Stimulated activated CD8-positive, alpha-beta memory T cell treated with anti-CD3 and anti-CD28 coated beads, Interleukin-7, amount 100 ng/mL, for 4 hours (primary cell): ENCODE results near the gene UBAC1.

ENCODE experiments used
- DNase-seq, 2 donors: peaks; one replicate each; pipeline ENCODE4 v3.0.0-alpha.2; 2020; ENCODE audit warnings: low read depth in 2 of 2

The UBAC1 gene

DNA sequence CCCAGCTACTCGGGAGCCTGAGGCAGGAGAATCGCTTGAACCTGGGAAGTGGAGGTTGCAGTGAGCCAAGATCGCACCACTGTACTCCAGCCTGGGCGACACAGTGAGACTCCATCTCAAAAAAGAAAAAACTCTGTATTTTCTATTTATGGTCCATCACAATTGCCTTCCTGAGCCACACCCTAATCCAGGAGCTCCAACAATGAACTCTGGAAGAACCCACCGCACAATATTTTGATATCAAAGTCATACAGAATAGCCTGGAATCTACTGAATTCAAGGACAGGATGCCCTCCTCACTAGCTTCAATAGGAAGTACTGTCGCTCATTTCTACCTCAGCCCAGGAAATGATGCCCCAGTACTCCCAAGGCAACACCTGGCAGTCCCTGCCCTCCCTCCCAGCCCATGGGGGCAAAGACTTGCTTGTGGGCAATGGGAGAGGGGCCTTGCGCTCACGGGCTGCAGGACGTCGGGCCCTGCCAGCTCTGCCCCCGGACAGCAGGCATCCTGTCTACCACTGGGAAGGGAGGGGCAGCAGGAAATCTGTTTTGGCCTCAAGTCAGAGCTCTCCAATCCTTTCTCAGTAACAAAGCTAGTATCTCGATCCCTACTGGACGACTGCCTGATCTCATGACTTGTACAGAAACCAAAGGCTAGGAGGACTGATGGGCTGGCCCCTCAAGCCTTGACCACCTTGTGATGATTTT, 19.7 kb downstream of the UBAC1 start:
- DNase-seq: no peak

DNA sequence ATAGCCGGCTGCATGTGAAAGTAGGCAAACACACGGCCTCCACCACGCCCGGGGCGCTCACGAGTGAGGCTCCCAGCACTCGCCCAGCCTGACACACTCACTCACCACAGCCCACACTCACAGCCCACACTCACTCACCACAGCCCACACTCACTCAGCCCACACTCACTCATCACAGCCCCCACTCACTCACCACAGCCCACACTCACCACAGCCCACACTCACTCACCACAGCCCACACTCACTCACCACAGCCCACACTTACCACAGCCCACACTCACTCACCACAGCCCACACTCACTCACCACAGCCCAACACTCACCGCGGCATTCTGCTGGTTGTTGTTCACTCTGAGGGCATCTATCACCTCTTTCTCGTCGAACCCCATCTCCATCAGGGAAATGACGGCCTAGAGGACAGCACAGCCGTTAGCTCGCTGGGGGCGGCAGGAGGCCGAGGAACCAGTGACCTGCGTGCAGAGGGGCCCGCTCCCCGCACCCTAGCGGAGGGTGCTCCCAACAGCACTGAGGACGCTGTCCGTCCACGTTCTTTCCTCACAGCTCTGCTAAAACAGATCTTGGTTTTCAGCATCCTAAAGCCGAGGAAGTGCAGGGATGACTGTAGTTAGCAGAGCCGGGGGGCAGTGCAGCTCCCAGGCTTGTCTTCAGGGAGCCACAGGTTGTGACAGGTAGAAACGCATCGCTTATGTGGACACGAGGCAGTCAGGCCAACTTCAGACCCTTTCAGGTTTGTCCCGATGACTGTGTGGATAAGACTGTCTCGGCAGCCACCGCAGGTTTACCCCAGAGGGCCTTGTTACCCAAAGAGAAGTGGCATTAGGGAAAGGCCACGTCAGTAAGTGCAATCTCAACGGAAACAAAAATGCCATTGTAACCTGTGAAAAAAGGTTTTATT, 21.6 kb downstream of the UBAC1 start:
- DNase-seq: peak; percentile 34 to 50

DNA sequence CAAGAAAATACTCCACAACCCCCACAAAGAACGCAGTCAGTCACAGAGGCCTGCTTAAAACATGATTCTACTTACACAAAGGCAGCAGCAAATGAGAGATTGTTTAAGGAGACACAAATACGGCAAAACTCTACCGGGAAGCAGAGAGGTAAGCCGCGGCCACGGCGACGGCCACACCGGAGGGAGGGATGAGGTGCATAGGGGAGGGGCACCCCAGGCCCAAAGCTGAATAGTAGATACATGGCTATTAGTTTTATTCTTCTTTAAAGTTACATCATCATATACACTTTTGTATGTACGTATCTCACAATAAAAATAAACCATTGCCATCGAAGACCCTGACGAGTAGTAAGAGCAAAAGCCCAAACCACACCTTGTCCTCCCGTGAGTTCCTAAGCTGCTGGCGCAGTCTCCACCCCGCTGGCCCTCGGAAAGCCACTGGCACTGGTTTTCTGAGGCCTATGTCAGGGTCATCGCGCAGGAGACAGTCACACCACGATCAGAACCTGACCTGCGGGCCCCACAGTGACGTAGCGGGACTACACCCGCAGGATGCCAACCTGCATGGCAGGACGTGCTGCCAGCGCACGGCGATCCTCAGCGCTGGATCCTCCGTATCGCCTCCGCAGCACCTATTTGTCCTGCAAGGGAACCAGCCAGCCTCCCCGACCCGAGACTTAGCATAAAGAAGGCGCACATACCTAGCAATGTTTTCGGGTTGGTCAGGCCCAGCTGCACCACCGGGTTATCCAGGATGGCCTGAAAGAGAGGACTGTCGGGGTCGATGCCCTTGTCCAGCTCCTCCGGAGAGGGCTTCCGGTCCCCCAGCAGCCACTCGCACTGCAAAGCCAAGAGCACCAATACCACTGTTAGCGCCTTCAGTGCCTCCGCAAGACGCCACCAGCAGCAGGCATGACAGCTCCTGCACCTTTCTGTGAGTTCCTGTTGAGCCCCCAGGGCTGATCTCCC, 23.4 kb downstream of the UBAC1 start:
- no peak for DNase-seq

DNA sequence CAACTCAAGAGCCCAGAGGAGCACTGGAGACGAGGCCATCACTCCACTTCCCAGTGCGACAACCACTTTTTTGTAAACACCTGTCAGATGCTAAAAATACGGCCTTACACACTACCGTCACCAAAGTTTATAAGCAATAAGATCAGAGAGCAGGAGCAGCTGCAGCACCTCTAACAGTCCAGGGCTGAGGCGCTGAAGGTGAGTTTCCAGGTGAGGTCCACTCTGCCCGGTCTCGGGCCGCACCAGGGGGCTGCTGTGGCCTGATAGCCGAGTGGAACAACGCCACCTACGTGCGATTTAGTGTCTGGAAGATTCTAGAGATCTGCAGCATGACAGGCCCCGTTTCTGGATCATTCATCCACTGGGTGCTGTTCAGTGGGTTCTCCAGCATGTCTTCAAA, 28.1 kb downstream of the UBAC1 start:
- DNase-seq: no peak

DNA sequence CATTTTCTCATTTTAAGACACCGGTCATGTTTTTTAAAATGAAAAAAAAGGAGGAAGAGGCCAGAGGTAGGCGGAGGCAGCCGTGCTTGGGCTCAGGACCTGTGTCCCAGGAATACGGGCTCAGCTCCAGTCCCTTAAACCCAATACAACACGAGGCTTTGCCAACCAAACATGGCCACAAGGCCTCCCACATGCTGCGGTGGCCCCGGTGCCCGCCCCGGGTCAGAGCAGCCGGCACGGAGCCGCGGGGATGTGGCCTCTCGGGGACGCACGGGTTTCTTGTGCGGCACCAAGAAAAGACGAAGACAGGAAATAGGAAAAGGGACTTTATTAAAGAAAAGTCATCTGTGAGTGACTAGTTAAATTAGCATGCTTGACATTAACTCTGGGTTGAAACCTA, 28.5 kb downstream of the UBAC1 start:
- DNase-seq: no peak

DNA sequence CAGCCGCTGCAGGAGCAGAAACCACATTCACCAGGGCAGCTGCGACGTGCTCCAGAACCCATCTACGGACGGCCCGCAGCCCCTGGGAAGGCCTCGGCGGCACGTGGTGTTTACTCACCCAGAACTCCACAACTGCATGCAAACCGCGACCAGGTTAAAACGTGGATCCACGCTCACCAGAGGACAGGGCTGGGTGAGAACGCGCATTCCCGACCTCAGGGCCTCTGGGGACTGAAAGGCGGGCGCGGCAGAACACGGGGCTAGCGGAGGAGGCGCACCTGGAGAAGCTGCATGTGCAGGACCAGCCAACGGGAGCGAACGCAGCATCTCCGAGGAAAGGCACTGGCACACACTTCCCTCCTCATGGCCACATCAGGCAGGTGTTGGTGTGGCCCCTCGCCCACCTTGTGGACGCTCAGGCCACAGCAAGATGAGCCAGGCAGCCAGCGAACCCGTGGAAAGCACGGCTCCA, 29.8 kb downstream of the UBAC1 start:
- DNase-seq: no peak

DNA sequence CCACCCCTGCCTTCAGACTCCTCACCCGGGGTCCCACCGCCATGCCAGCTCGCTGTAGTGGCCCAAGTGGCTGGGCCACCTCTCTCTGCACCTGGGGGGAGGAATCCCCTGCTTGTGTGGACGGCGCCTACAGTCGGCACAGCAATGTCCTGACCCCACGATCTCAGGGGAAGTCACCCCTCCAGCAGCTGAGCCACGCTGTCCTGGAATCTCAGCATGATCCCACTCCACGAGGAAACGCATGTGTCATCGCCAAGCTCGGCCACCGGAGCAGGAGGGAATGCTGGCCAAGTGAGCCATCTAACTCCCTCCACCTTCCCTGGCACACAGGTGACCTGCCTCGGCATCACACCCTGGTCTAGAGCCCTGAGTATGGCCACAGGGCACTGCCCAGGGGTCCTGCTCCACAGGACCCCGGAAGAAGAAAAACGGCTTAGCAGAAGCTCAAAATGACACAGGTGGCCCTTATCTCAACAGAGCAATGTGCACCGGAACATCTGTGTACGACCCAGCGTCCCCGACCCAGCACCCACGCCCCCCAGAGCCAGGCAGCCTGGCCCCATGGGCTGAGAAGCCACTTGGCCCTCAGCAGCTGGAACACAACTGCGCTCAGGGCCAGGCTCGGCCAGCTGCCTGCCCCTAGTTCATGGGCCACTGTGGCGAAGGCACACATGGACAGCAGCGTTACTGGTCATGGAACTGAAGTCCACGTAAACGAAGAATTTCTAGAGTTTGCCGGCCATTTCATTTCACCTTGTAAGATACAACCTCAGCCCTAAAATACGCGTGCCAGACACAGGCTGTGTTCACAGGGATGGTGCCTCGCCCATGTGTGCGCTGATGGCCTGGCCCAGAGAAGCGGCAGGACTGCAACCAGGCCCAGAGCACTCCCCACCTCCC, 30.5 kb downstream of the UBAC1 start:
- no peak for DNase-seq

DNA sequence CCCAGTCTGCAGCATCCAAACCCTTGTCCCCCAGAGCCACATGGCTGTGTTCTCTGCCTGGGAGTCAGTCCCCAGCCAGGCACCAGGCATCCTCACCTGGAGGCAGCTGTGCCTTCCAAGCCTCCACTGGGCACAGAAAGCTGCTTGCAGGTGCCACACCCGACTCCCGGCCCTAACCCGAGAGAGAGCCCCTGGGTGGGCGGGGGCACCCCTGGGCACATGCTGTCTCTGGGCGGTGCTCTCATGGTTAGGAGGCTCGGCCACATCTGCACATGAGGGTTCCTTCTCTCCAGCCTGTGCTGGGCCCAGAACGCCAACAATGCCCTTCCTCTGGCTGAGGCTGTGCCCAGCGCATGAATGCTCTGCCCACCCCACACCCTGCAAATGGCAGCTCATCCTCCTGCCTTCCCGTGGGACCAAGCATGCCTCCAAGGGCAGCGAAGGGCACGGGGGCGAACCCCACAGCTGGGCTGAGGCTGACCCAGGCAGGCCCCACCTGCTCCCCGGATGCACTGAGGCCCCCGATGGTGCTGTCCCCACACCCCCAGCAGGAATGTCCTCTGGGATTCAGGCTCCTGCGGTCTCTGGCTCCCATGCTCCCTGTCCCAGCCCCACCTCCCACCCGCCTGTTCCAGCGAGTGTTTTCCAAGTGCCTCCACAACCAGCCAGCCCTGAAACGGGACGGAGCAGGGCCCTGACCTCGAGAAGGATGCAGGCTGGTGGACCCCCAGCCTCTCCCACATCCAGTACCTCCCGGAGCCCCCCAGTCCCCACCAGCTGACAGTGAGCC, 31.3 kb downstream of the UBAC1 start:
- DNase-seq: no peak

DNA sequence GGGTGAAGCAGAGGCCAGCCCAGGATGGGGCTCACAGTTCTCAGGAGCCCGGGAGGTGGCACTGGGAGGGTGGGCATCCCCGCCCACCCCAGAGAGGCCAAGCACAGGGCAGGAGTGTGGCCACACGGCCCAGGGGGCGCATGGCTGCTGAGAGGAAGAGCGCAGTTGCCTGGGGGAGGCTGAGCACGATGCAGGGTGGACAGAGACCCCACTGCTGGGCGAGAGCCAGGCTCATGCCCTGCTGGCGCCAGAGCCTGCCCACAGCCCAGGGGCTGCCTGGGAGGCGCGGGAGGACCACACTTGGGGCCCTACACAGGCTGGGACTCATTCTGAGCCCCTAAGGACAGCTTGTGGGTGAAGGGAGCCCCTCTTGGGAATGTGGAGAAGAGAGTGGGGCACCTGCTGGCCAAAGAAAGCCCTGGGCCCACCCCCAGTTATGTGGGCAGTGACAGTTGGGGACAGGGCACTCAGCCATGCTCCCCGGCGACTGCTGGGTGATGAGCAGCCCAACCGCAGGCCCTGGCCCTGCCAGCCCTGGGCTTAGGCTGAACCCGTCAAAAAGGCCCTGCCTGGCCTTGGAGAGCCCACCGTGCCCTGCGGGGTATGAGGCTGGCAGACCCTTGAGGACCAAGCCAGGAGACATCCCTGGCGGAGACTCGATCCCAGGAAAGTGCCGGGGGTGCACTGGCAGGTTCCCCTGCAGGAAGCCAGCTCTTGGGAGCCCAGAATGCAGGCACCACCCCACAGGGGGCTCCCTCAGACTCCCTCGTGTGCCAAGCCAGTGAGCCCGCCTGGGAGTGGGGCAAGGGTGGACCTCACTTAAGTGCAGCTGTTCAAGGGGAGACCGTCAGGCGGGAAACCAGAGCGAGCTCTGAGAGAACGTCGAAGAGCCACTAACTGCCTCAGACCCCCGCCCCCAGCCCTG, 32.2 kb downstream of the UBAC1 start:
- DNase-seq: no peak

DNA sequence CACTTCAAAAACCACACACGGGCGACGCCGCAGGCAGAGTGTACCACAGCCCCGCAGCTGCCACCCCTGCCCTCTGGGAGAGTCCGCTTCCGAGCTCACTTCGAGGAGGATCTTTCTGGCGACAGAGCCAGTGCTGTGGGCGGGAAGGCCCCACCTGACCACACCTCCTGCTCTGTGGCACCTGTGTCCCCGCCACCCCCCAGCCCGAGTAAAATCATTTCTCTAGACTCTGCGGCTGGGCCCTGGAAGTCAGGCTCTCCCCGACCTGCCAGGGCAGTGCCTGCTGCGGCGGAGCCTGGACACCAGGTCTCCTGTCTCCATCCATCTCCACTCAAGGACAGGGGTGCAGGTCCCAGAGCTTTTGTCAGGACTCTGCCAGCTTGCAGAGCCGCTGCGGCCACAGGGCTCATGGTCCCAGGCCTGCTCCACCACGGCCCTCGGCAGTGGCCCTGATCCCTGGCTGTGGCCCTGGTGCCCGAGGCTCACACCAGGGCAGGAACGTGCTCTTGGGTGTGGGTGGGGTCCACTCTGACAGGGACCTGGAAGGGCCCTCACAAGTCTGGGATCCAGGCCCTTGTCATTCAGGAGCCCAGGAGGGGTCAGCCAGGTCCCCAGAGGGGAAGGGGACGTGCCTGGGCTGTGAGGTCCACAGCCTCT, 33.0 kb downstream of the UBAC1 start:
- DNase-seq: no peak

DNA sequence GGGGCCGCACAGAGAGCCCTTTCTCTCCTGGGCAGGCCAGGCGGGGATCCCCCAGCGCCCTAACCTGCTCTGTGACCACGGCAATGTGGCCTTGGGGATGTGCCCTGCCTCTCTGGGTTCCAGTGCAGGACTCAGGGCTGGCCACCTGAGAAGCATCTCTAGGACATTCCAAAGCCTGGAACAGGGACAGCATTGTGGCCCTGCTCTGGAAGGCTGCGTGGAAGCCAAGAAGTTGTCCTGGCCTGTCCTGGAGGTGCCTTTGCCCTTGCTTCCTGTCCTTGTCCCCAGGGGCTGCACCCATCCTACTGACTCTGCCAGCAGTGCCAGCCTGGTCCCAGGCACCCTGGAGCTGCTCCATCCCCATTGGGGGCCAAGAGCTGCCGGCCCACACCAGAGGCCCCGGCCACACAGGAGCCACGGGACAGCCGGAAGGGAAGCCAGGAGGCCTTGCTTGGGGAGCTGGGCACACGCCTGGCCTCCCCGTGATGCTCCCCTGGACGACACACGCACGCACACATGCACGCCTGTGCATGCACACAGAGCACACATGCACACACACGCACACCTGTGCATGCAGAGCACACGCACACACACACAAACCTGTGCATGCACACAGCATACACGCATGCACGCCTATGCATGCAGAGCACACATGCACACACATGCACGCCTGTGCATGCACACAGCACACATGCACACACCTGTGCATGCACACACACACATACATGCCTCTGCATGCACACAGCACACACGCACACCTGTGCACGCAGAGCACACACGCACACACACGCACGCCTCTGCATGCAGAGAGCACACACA, 33.8 kb downstream of the UBAC1 start:
- DNase-seq: no peak

DNA sequence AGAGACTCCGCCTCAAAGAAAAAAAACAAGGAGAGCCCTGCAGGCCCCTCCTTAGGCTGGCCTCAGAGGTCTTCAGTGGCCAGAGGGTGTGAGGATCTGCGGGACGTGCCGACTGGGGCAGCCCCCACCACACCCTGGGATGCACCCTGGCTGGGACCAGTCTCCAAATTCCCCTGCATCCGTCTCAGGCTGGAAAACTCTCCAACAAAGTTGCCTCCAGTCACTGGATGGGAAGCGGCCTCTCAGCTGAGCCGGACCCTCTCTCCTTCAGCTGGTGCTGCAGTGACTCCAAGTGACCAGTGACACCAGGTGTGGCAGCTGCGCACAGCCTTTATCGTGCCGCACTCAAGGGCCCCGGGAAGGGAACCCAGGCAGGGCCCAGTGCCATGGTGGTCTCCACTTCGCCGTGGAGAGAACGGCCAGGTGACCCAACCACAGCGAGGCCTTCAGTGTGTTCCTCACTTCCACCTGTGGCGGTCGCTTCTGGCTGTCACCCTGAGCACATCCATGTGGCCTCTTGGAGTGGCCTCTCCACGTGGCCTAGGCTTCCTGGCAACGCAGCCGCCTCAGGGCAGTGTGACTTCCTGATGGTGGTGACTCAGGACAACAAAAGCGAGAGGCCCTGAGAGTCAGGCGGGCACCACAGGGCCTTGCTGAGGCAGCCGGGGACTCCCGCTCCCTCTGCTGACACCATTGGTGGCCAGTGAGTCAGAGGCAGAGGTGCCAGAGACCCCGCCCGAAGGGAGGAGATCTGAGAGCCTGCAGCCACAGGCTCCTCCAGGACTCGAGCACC, 34.6 kb downstream of the UBAC1 start:
- DNase-seq: peak; percentile 24 to 48

DNA sequence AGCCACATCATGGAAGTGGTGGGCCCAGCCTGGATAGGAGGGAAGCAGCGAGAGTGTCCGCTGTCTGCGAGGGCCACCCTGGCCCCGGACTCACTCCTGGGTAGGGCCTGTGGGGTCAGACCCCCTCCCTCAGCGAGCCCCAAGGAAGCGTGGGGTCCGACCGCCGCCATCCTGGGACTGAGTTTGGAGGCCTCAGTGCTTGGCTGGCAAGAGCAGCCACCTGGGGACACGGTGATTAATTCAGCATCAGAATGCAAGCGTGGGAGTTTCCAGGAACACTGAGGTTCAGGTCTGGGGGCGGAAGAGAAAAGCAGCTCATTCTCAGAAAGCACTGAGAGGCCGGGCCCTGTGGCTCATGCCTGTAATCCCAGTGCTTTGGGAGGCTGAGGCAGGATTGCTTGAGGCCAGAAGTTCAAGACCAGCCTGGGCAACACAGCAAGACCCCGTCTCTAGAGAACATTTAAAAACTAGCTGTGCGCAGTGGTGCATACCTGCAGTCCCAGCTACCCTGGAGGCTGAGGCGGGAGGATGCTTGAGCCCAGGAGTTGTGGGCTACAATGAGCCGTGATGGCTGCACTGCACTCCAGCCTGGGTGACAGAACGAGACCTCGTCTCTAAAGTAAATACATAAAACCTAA, 35.6 kb downstream of the UBAC1 start:
- peak; percentile 31 to 47 for DNase-seq

DNA sequence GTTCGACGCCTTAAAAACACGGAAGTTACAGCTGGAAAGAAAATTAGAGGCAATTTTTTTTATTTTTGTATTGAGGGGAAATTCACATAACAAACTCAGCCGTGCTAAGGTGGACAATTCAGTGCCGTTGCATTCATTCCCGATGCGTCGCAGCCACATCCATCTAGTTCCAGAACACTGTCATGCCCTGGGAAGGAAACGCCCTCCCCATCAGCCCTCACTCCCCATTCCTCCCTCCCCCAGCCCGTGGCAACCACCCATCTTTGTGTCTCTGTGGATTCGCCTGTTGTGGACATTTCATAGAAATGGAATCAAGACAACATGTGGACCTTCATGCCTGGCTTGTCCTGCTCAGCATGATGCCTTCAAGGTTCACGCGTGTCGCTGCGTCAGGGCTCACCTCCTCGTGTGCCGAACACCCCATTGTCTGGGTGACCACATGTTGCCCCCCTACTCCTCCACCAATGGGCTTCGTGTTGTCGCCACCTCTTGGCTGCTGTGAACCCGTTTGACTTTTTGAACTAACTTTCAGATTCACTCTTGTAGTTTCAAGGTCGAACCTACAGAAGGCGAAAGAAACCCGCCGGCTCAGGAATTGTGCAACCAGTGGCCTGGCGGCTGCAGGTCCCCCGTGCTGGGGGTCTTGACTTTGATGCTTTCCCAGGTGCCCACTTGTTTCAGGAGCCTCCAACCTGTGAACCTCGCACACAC, 36.4 kb downstream of the UBAC1 start:
- no peak for DNase-seq

DNA sequence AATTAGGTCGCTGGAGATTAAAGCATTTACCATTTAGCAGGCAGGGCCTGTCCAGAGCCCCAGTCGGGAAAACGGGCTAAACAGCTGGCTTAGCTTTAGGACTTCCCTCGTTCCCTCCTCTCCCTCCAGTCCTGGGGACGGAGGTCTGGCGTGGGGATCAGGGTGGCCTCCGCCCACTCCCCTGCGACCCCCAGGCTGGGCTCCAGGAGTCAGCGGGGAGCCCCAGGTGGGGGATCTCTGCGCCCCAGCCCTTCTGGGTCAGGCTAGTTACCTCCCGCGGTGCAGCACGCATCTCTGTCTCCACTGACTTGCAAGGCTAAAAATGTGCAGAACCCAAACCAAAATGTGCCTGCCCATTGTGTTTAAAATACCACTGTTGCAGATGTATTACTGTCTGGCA, 37.7 kb downstream of the UBAC1 start:
- DNase-seq: no peak
